Panc1 (cell line): ENCODE data around the gene TMEM91. TPM values are rescaled to one million over a fixed set of nuclear protein-coding genes. Genes with fewer than 3 reads are reported as not detected.

Experiments
- ATAC-seq: fragments of 200-7000 bp; cut with Tn5 transposase; 2 replicates; pipeline ENCODE4 v1.9.1; 2020; ENCODE audit warnings: mild to moderate bottlenecking, moderate library complexity
- Bru-seq: library from RNA; stranded (reverse); fragments of 400-500 nt; gene quantifications from one replicate; lab custom pipeline; 2021; lab: Mats Ljungman, UMichigan
- BruChase-seq, 2 experiments: library from RNA; stranded (reverse); fragments of 400-500 nt; gene quantifications; one replicate each; lab custom pipeline; 2021; lab: Mats Ljungman, UMichigan
- BruUV-seq: library from RNA; stranded (reverse); fragments of 400-500 nt; replicated peaks from 2 replicates; lab custom pipeline; 2021; lab: Mats Ljungman, UMichigan
- CTCF ChIA-PET: fragments of 300-600 bp; sonication (Branson Sonifier 250); formaldehyde crosslinking; loops from one replicate; lab custom pipeline; 2022; ENCODE audit warnings: antibody characterized with exemption; lab: Charles Lee
- POLR2A ChIA-PET: fragments of 300-600 bp; sonication (Branson Sonifier 250); formaldehyde crosslinking; loops from one replicate; lab custom pipeline; 2022; ENCODE audit warnings: antibody characterized with exemption; lab: Charles Lee
- DNase-seq: peaks from one replicate; pipeline ENCODE4 v3.0.0-alpha.2; 2010; ENCODE audit warnings: low read depth, low spot score
- H3K27ac ChIP-seq: 2 replicates; pipeline ENCODE4 v1.5.1; 2011; ENCODE audit warnings: mild to moderate bottlenecking, low read length, inconsistent platforms
- H3K27me3 ChIP-seq: fragments of 200-500 bp; sonication (Bioruptor generic); 2 replicates; pipeline ENCODE4 v1.6.0; 2014; ENCODE audit warnings: low read length, inconsistent platforms; ENCODE audit not compliant: control insufficient read depth, insufficient read depth
- H3K36me3 ChIP-seq: fragments of 200-500 bp; sonication (Bioruptor generic); 2 replicates; pipeline ENCODE4 v1.5.1; 2014; ENCODE audit warnings: inconsistent platforms, mild to moderate bottlenecking, low read length, moderate library complexity; ENCODE audit not compliant: control insufficient read depth, insufficient read depth
- H3K4me1 ChIP-seq: 2 replicates; pipeline ENCODE4 v1.5.1; 2011; ENCODE audit warnings: inconsistent platforms, mild to moderate bottlenecking, low read length, moderate library complexity; ENCODE audit not compliant: control insufficient read depth, insufficient read depth
- H3K4me3 ChIP-seq, 2 experiments: 2 replicates each; pipeline ENCODE4 v1.5.1; 2011 to 2012; ENCODE audit warnings: low read depth in 2 of 2, low read length in 2 of 2, mild to moderate bottlenecking in 2 of 2, inconsistent platforms in 1 of 2, moderate library complexity in 1 of 2
- H3K9me3 ChIP-seq: fragments of 200-500 bp; sonication (Bioruptor generic); 2 replicates; pipeline ENCODE4 v1.5.1; 2014; ENCODE audit warnings: low read depth, mild to moderate bottlenecking, inconsistent platforms, low read length, moderate library complexity; ENCODE audit not compliant: control insufficient read depth, insufficient read depth
- CTCF ChIP-seq: fragments of 450-650 bp; IDR thresholded peaks from 2 replicates; pipeline ENCODE4 v1.5.1; 2017; ENCODE audit warnings: mild to moderate bottlenecking
- POLR2AphosphoS5 ChIP-seq: IDR thresholded peaks from 2 replicates; pipeline ENCODE4 v1.6.1; 2012; ENCODE audit warnings: mild to moderate bottlenecking, low read depth, low read length, moderate library complexity
- REST ChIP-seq, 2 experiments: IDR thresholded peaks; 2 replicates each; pipeline ENCODE4 v1.6.1; 2011 to 2012; ENCODE audit warnings: low read depth in 2 of 2, control low read depth in 1 of 2, low read length in 1 of 2, mild to moderate bottlenecking in 1 of 2, moderate library complexity in 1 of 2; ENCODE audit not compliant: insufficient read depth in 1 of 2
- SIN3A ChIP-seq: IDR thresholded peaks from 2 replicates; pipeline ENCODE4 v1.6.1; 2012; ENCODE audit warnings: low read depth, mild to moderate bottlenecking, low read length, moderate library complexity, borderline replicate concordance; ENCODE audit not compliant: insufficient read depth
- TCF7L2 ChIP-seq: IDR thresholded peaks from 2 replicates; pipeline ENCODE4 v1.6.1; 2011; ENCODE audit warnings: mild to moderate bottlenecking, low read depth, low read length, inconsistent platforms
- in situ Hi-C: cut with HindIII; loops from 2 replicates; pipeline ENCODE4 v1.10.0; 2016; ENCODE audit warnings: low sequenced_read_pairs, low pct_unique_long_range_greater_than_20kb
- intact Hi-C: fragments of 100-400 bp; cut with micrococcal nuclease; formaldehyde crosslinking; loops from one replicate; pipeline ENCODE4 v1.10.0; 2022; ENCODE audit not compliant: unreplicated experiment
- long read RNA-seq: library from polyadenylated mRNA; unstranded; transcript quantifications from one replicate; pipeline ENCODE4 v2.0.0, GENCODE V29; 2021; ENCODE audit not compliant: unreplicated experiment
- polyA plus RNA-seq: library from polyadenylated mRNA; unstranded; fragments of >200 nt; gene quantifications from one replicate; pipeline ENCODE4 v1.2.1, GENCODE V29; 2012; ENCODE audit warnings: missing spikeins; ENCODE audit not compliant: insufficient read length
- total RNA-seq: library from RNA; stranded (reverse); gene quantifications from one replicate; pipeline ENCODE4 v1.2.1, GENCODE V29; 2021; ENCODE audit not compliant: unreplicated experiment

Gene TMEM91
- 4.4 TPM for total RNA-seq
- 4.3 TPM for polyA plus RNA-seq
- percentile 57 among the genes with signal in this experiment for Bru-seq, nascent RNA
- percentile 68 among the genes with signal in this experiment for BruChase-seq, experiment 1, labeled RNA remaining after a 2-hour chase
- percentile 78 among the genes with signal in this experiment for BruChase-seq, experiment 2, labeled RNA remaining after a 6-hour chase
- long read RNA-seq, partial matches to known transcripts, result 2 of 6 reads
- long read RNA-seq, other reads (novel, unspliced or antisense), result 3 of 6 reads

GRCh38 chr19:41376241-41376997 lies at the start of gene TMEM91:
TMEM91 (plus strand) TSS chr19:41376533; CDS start chr19:41378310, 1,777 bp downstream.
- BruUV-seq, result no TSS peak
- POLR2A ChIA-PET, result no interaction called here

More at GRCh38 chr19:41376241-41376997, at the start of gene TMEM91:
- peak within 1 kb of the TSS; percentile 32 to 47 for H3K4me3 ChIP-seq
- TF ChIP-seq SIN3A, result no peak
- no peak for TF ChIP-seq TCF7L2
- no peak for TF ChIP-seq CTCF
- TF ChIP-seq REST (IDR thresholded peaks at IDR 0.05; ENCODE audit: insufficient read depth in 1 of 2, low read depth in 2 of 2, low read length in 1 of 2), result no peak
- no peak; the same call in 1 of the 2 replicates for TF ChIP-seq POLR2AphosphoS5
- H3K9me3 ChIP-seq, result no peaks in the 10 kb centered on the region
- CTCF ChIA-PET, result no interaction called here
- peak; percentile 55 for ATAC-seq
- DNase-seq, result no peak
- no peaks in the 10 kb centered on the region for H3K27me3 ChIP-seq
- H3K4me1 ChIP-seq, result peaks cover 4% of the 10 kb centered on the region; the same call in 1 of the 2 replicates
- H3K36me3 ChIP-seq, result no peaks in the 10 kb centered on the region
- intact Hi-C loops, result no loop called here
- peak within 1 kb of the TSS; percentile 23; the same call in 1 of the 2 replicates for H3K27ac ChIP-seq
- in situ Hi-C loops, result no loop called here
